Right lobe of liver (tissue), 4 donors: ENCODE data around the gene PLXNA4.

Experiments
- CTCF ChIP-seq, 4 donors: fragments of 200-600 bp in 3 of 4; fragments of 450-650 bp in 1 of 4; IDR thresholded peaks; one replicate each; pipeline versions ENCODE4 v1.5.1 to v1.8.0; 2016 to 2022; ENCODE audit warnings: antibody characterized with exemption in 4 of 4, mild to moderate bottlenecking in 2 of 4
- POLR2A ChIP-seq: fragments of 450-650 bp; IDR thresholded peaks from one replicate; pipeline ENCODE4 v1.6.1; 2017; ENCODE audit warnings: antibody characterized with exemption, mild to moderate bottlenecking
- donor health status: DM: no; HTN: no; CAD: no.
- donor health status: DM: no; HTN: no; CAD: no.
- donor health status: DM: no; HTN: yes; CAD: no.

- no peak for TF ChIP-seq POLR2A
- TF ChIP-seq CTCF (IDR thresholded peaks at IDR 0.05): no peak
These were observed 488.8 kb downstream of the PLXNA4 start for GRCh38 chr7:132087421-132087820.
